ENCODE measurements around the gene CDC123.

The CDC123 gene

GRCh38 chr10:12180221-12180974 lies 15.6 kb upstream of the CDC123 start:
- TF ChIP-seq CTCF (IDR thresholded peaks at IDR 0.05; ENCODE audit: control extremely low read depth, extremely low read depth, low read depth, missing control alignments), result no peak
- ChIA-PET POLR2A (no interaction called here), CTCF (interaction anchor here (1.0 to 1.9 kb wide), 4 partner anchors 11 to 19 kb away, joined by 4 to 5 read pairs (median 4); partner anchors contain the start of genes CDC123 and NUDT5)
- DNase-seq (ENCODE audit: extremely low spot score), result no peak

GRCh38 chr10:12181065-12181775 lies 14.8 kb upstream of the CDC123 start:
- TF ChIP-seq CTCF (IDR thresholded peaks at IDR 0.05; ENCODE audit: control extremely low read depth, extremely low read depth, low read depth, missing control alignments), result no peak
- ChIA-PET CTCF (interaction anchor here (1.3 to 1.9 kb wide), 4 partner anchors 12 to 20 kb away, joined by 4 to 5 read pairs (median 4); no protein-coding TSS in a partner anchor), POLR2A (no interaction called here)
- DNase-seq (ENCODE audit: extremely low spot score), result peak; percentile 43

- POLR2A ChIA-PET, result no interaction called here
- DNase-seq (ENCODE audit: extremely low spot score), result no peak
- CTCF ChIA-PET, result interaction anchor here (1.2 kb wide), 1 partner anchor 9 kb away, joined by 3 read pairs; no protein-coding TSS in a partner anchor
- TF ChIP-seq CTCF (IDR thresholded peaks at IDR 0.05; ENCODE audit: control extremely low read depth, extremely low read depth, low read depth, missing control alignments), result no peak
Measured at GRCh38 chr10:12184165-12184564, 11.8 kb upstream of the CDC123 start.

GRCh38 chr10:12186323-12186722 lies 9.7 kb upstream of the CDC123 start:
- DNase-seq (ENCODE audit: extremely low spot score), result no peak
- ChIA-PET POLR2A (interaction anchor here (0.6 kb wide), 1 partner anchor 9 kb away, joined by 3 read pairs; the partner anchor contains the start of genes CDC123 and NUDT5), CTCF (interaction anchor here (0.9 kb wide), 1 partner anchor 14 kb away, joined by 3 read pairs; no protein-coding TSS in a partner anchor)
- no peak for TF ChIP-seq CTCF (IDR thresholded peaks at IDR 0.05; ENCODE audit: control extremely low read depth, extremely low read depth, low read depth, missing control alignments)

- ChIA-PET CTCF (no interaction called here), POLR2A (interaction anchor here (0.7 kb wide), 1 partner anchor 13 kb away, joined by 3 read pairs; no protein-coding TSS in a partner anchor)
- no peak for TF ChIP-seq CTCF (IDR thresholded peaks at IDR 0.05; ENCODE audit: control extremely low read depth, extremely low read depth, low read depth, missing control alignments)
- no peak for DNase-seq (ENCODE audit: extremely low spot score)
Measured at GRCh38 chr10:12187321-12187905, 8.6 kb upstream of the CDC123 start.

- DNase-seq (ENCODE audit: extremely low spot score), result no peak
- POLR2A ChIA-PET, result no interaction called here
- TF ChIP-seq CTCF (IDR thresholded peaks at IDR 0.05; ENCODE audit: control extremely low read depth, extremely low read depth, low read depth, missing control alignments), result no peak
- CTCF ChIA-PET, result no interaction called here
Measured at GRCh38 chr10:12188656-12189055, 7.3 kb upstream of the CDC123 start.
